Osteoblast (primary cell): Measurements from ENCODE around the gene TEDC2. TPM values are rescaled to one million over a fixed set of nuclear protein-coding genes. Genes with fewer than 3 reads are reported as not detected.

Experiments
- DNase-seq: peaks from one replicate; pipeline ENCODE4 v3.0.0; 2011; ENCODE audit warnings: low spot score, mixed read lengths; ENCODE audit not compliant: insufficient read length; ENCODE audit errors: missing footprints
- H2AFZ ChIP-seq: 2 replicates; pipeline ENCODE4 v1.6.0; 2011; ENCODE audit warnings: mild to moderate bottlenecking, low read length
- H3K27ac ChIP-seq: 2 replicates; pipeline ENCODE4 v1.5.1; 2011; ENCODE audit warnings: mild to moderate bottlenecking, low read depth, low read length, moderate library complexity
- H3K27me3 ChIP-seq: 2 replicates; pipeline ENCODE4 v1.6.0; 2012; ENCODE audit warnings: mild to moderate bottlenecking, control low read depth, inconsistent platforms, low read length, moderate library complexity; ENCODE audit not compliant: insufficient read depth
- H3K36me3 ChIP-seq: 2 replicates; pipeline ENCODE4 v1.5.1; 2011; ENCODE audit warnings: mild to moderate bottlenecking, low read length, control low read depth, moderate library complexity; ENCODE audit not compliant: insufficient read depth
- H3K4me1 ChIP-seq: 2 replicates; pipeline ENCODE4 v1.5.1; 2011; ENCODE audit warnings: mild to moderate bottlenecking, low read length, control low read depth, moderate library complexity; ENCODE audit not compliant: insufficient read depth
- H3K4me2 ChIP-seq: 2 replicates; pipeline ENCODE4 v1.6.0; 2011; ENCODE audit warnings: mild to moderate bottlenecking, low read length; ENCODE audit not compliant: insufficient read depth
- H3K4me3 ChIP-seq: fragments of 200-600 bp; sonication (generic); 3 replicates; pipeline ENCODE4 v1.5.1; 2012; ENCODE audit warnings: mild to moderate bottlenecking, low read length, inconsistent platforms; ENCODE audit not compliant: insufficient read depth
- H3K79me2 ChIP-seq: 2 replicates; pipeline ENCODE4 v1.6.0; 2012; ENCODE audit warnings: mild to moderate bottlenecking, low read length, control low read depth, inconsistent platforms; ENCODE audit not compliant: insufficient read depth
- H3K9me3 ChIP-seq: 2 replicates; pipeline ENCODE4 v1.5.1; 2011; ENCODE audit warnings: low read depth, low read length, control low read depth
- H4K20me1 ChIP-seq: 2 replicates; pipeline ENCODE4 v1.6.0; 2012; ENCODE audit warnings: mild to moderate bottlenecking, low read length, control low read depth; ENCODE audit not compliant: insufficient read depth
- CTCF ChIP-seq: IDR thresholded peaks from 2 replicates; pipeline ENCODE4 v1.5.1; 2011; ENCODE audit warnings: mild to moderate bottlenecking, low read depth, low read length, moderate library complexity; ENCODE audit errors: extremely low read depth
- total RNA-seq: library from RNA; depleted of rRNA; stranded (reverse); fragments of >200 nt; gene quantifications from 2 replicates; pipeline ENCODE4 v1.2.3, GENCODE V29; 2012

TEDC2 gene
- total RNA-seq, 1 donor, result 5.1 TPM

DNA sequence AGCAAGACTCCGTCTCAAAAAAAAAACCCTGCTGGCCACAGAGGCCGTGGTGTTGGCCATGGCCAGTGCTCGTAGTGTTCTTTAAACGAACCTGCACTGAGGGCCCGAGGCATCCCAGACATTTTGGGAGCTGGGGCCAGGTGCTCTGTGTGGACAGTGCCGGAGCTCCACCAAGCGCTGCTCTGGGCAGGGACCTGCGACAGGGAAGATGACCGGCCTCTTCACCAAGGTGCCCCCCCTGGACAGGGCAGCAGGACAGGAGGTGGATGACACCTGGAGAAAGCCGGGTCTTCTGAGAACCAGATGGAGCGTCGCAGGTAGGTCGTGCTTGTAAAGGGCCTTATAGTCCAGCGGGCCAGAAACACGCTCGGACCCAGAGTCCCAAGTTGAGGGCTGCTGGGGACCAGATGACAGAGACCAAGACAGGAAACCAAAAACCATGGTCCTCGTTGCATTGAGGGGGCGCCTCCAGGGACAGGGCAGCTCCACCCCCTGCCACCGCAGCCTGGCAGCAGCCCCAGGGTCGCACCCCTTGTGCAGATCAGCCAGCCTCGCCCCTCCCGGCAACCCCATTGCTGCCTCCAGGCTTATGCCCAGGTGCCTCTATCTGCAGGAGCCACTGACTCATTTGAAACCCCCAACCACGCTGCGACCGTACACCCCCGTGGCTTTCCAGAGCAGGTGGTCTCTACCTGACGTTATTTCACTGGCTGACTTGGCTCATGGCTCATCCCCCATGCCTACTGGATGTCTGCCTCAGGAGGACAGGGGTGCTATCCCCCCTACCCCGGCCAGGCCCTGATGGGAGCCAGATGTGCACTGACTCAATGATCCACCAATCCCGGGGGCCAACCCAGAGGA is 7.0 kb downstream of the TEDC2 start:
- peak overlapping the region; percentile 87 for H3K4me2 ChIP-seq
- no peaks in the 10 kb centered on the region for H3K27me3 ChIP-seq
- H3K9me3 ChIP-seq, result no peaks in the 10 kb centered on the region
- H3K4me1 ChIP-seq, result peaks cover 8% of the 10 kb centered on the region
- H2AFZ ChIP-seq, result no peak overlapping the region
- H3K36me3 ChIP-seq, result no peaks in the 10 kb centered on the region
- H4K20me1 ChIP-seq, result no peaks in the 10 kb centered on the region
- DNase-seq, result no peak
- H3K4me3 ChIP-seq, result peak overlapping the region; percentile 71
- TF ChIP-seq CTCF, result no peak
- H3K27ac ChIP-seq, result no peak overlapping the region
- no peaks in the 10 kb centered on the region for H3K79me2 ChIP-seq

- Histone ChIP-seq H2AFZ (no peak overlapping the region), H3K27me3 (no peaks in the 10 kb centered on the region), H3K9me3 (no peaks in the 10 kb centered on the region), H3K27ac (no peak overlapping the region), H3K4me2 (peak overlapping the region; percentile 87), H3K4me3 (peak overlapping the region; percentile 71), H3K4me1 (peaks cover 8% of the 10 kb centered on the region), H3K36me3 (no peaks in the 10 kb centered on the region), H4K20me1 (peaks cover 3% of the 10 kb centered on the region), H3K79me2 (no peaks in the 10 kb centered on the region)
- DNase-seq, result peak; percentile 100
- TF ChIP-seq CTCF, result no peak
Observed at GRCh38 chr16:2467528-2468232, 7.8 kb downstream of the TEDC2 start.

- no peaks in the 10 kb centered on the region for H3K27me3 ChIP-seq
- no peaks in the 10 kb centered on the region for H3K9me3 ChIP-seq
- peak; percentile 94 for DNase-seq
- H3K79me2 ChIP-seq, result no peaks in the 10 kb centered on the region
- H3K4me1 ChIP-seq, result peaks cover 8% of the 10 kb centered on the region
- peak overlapping the region; percentile 71 for H3K4me3 ChIP-seq
- peaks cover 3% of the 10 kb centered on the region for H4K20me1 ChIP-seq
- H3K4me2 ChIP-seq, result peak overlapping the region; percentile 87
- H3K27ac ChIP-seq, result no peak overlapping the region
- H3K36me3 ChIP-seq, result no peaks in the 10 kb centered on the region
- no peak for TF ChIP-seq CTCF
- no peak overlapping the region for H2AFZ ChIP-seq
Observed at GRCh38 chr16:2468233-2468724, 8.4 kb downstream of the TEDC2 start.
